Hematopoietic multipotent progenitor cell treated with erythropoietin and hydrocortisone succinate and interleukin-3 and kit ligand, for 8 days (in vitro differentiated cells): Measurements from ENCODE around the gene USP53.
"Not testable (repeated sequence)": the region's sequence is repeated elsewhere in the genome, so short reads cannot be mapped to it uniquely, and the experiment has no call there.

Source experiments
- DNase-seq: peaks from one replicate; pipeline ENCODE4 v3.0.0-alpha.2; 2015

Gene USP53

GRCh38 chr4:119229908-119230687 lies 17.6 kb downstream of the USP53 start:
- DNase-seq, result no peak

- DNase-seq, result no peak
These were observed 19.0 kb downstream of the USP53 start for GRCh38 chr4:119231491-119231890.

GRCh38 chr4:119232286-119232685 lies 19.8 kb downstream of the USP53 start:
- DNase-seq, result no peak

GRCh38 chr4:119233191-119233590 lies 20.7 kb downstream of the USP53 start:
- no peak for DNase-seq

GRCh38 chr4:119233750-119234149 lies 21.2 kb downstream of the USP53 start:
- no peak for DNase-seq

GRCh38 chr4:119237201-119237600 lies 24.7 kb downstream of the USP53 start:
- no peak for DNase-seq

- no peak for DNase-seq
These were observed 25.1 kb downstream of the USP53 start for GRCh38 chr4:119237642-119238041.

GRCh38 chr4:119238068-119238722 lies 25.7 kb downstream of the USP53 start:
- DNase-seq, result no peak

GRCh38 chr4:119240128-119240527 lies 27.6 kb downstream of the USP53 start:
- DNase-seq, result no peak

GRCh38 chr4:119240568-119240967 lies 28.1 kb downstream of the USP53 start:
- DNase-seq, result no peak

GRCh38 chr4:119242417-119242816 lies 29.9 kb downstream of the USP53 start:
- no peak for DNase-seq

GRCh38 chr4:119243868-119244267 lies 31.4 kb downstream of the USP53 start:
- no peak for DNase-seq

GRCh38 chr4:119244344-119244743 lies 31.8 kb downstream of the USP53 start:
- no peak for DNase-seq

- no peak for DNase-seq
These were observed 32.3 kb downstream of the USP53 start for GRCh38 chr4:119244832-119245231.

- no peak for DNase-seq
These were observed 33.7 kb downstream of the USP53 start for GRCh38 chr4:119246177-119246733.

GRCh38 chr4:119251037-119251436 lies 38.5 kb downstream of the USP53 start:
- DNase-seq, result not testable (repeated sequence)

- not testable (repeated sequence) for DNase-seq
These were observed 42.7 kb downstream of the USP53 start for GRCh38 chr4:119255223-119255622.

- DNase-seq, result no peak
These were observed 48.0 kb downstream of the USP53 start for GRCh38 chr4:119260528-119260927.

GRCh38 chr4:119261986-119262385 lies 49.5 kb downstream of the USP53 start:
- no peak for DNase-seq

- DNase-seq, result no peak
These were observed 52.2 kb downstream of the USP53 start for GRCh38 chr4:119264743-119265142.

GRCh38 chr4:119266153-119266552 lies 53.6 kb downstream of the USP53 start:
- no peak for DNase-seq

- no peak for DNase-seq
These were observed 56.0 kb downstream of the USP53 start for GRCh38 chr4:119268466-119268865.

GRCh38 chr4:119271361-119272085 lies 59.0 kb downstream of the USP53 start:
- no peak for DNase-seq
